ENCODE data around the gene DGKI.

Gene DGKI

GRCh38 chr7:137421366-137421765 lies 425.4 kb downstream of the DGKI start:
- Histone ChIP-seq H2AFZ (ENCODE audit: low read depth, low read length) (no peak overlapping the region), H3K79me2 (ENCODE audit: low read length) (no peaks in the 10 kb centered on the region), H3K4me1 (ENCODE audit: low read length) (no peaks in the 10 kb centered on the region), H3K4me3 (ENCODE audit: low read length) (no peak overlapping the region), H3K36me3 (replicated peaks; ENCODE audit: low read depth, low read length) (no peaks in the 10 kb centered on the region), H3K27ac (ENCODE audit: low read length) (no peak overlapping the region), H4K20me1 (ENCODE audit: insufficient read depth, low read length) (no peaks in the 10 kb centered on the region), H3K9me3 (ENCODE audit: insufficient read depth, low read length) (no peaks in the 10 kb centered on the region), H3K27me3 (ENCODE audit: low read depth, low read length) (no peaks in the 10 kb centered on the region), H3K4me2 (ENCODE audit: low read length) (no peak overlapping the region), H3K9ac (ENCODE audit: low read length) (no peak overlapping the region)
- TF ChIP-seq EZH2phosphoT487 (IDR thresholded peaks at IDR 0.05; ENCODE audit: low read depth): no peak
- TF ChIP-seq, protein P1, sequence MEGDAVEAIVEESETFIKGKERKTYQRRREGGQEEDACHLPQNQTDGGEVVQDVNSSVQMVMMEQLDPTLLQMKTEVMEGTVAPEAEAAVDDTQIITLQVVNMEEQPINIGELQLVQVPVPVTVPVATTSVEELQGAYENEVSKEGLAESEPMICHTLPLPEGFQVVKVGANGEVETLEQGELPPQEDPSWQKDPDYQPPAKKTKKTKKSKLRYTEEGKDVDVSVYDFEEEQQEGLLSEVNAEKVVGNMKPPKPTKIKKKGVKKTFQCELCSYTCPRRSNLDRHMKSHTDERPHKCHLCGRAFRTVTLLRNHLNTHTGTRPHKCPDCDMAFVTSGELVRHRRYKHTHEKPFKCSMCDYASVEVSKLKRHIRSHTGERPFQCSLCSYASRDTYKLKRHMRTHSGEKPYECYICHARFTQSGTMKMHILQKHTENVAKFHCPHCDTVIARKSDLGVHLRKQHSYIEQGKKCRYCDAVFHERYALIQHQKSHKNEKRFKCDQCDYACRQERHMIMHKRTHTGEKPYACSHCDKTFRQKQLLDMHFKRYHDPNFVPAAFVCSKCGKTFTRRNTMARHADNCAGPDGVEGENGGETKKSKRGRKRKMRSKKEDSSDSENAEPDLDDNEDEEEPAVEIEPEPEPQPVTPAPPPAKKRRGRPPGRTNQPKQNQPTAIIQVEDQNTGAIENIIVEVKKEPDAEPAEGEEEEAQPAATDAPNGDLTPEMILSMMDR (IDR thresholded peaks at IDR 0.05; ENCODE audit: low read depth, low read length): no peak

GRCh38 chr7:137418841-137419240 lies 427.9 kb downstream of the DGKI start:
- H3K27ac ChIP-seq (ENCODE audit: low read length): no peak overlapping the region
- H2AFZ ChIP-seq (ENCODE audit: low read depth, low read length): no peak overlapping the region

GRCh38 chr7:137417464-137417863 lies 429.3 kb downstream of the DGKI start:
- Histone ChIP-seq H3K36me3 (replicated peaks; ENCODE audit: low read depth, low read length) (no peaks in the 10 kb centered on the region), H3K4me2 (ENCODE audit: low read length) (no peak overlapping the region), H2AFZ (ENCODE audit: low read depth, low read length) (no peak overlapping the region), H3K4me1 (ENCODE audit: low read length) (no peaks in the 10 kb centered on the region), H3K9me3 (ENCODE audit: insufficient read depth, low read length) (no peaks in the 10 kb centered on the region), H3K9ac (ENCODE audit: low read length) (no peak overlapping the region), H3K27me3 (ENCODE audit: low read depth, low read length) (no peaks in the 10 kb centered on the region), H3K4me3 (ENCODE audit: low read length) (no peak overlapping the region), H4K20me1 (ENCODE audit: insufficient read depth, low read length) (no peaks in the 10 kb centered on the region), H3K27ac (ENCODE audit: low read length) (no peak overlapping the region), H3K79me2 (ENCODE audit: low read length) (no peaks in the 10 kb centered on the region)
- TF ChIP-seq EZH2phosphoT487 (IDR thresholded peaks at IDR 0.05; ENCODE audit: low read depth): no peak
- TF ChIP-seq, protein P1 (IDR thresholded peaks at IDR 0.05; ENCODE audit: low read depth, low read length): no peak

More at GRCh38 chr7:137418841-137419240, 427.9 kb downstream of the DGKI start:
- TF ChIP-seq, protein P1 (IDR thresholded peaks at IDR 0.05; ENCODE audit: low read depth, low read length): no peak
- no peak for TF ChIP-seq EZH2phosphoT487 (IDR thresholded peaks at IDR 0.05; ENCODE audit: low read depth)
- Histone ChIP-seq H3K36me3 (replicated peaks; ENCODE audit: low read depth, low read length) (no peaks in the 10 kb centered on the region), H4K20me1 (ENCODE audit: insufficient read depth, low read length) (no peaks in the 10 kb centered on the region), H3K4me2 (ENCODE audit: low read length) (no peak overlapping the region), H3K9me3 (ENCODE audit: insufficient read depth, low read length) (no peaks in the 10 kb centered on the region), H3K79me2 (ENCODE audit: low read length) (no peaks in the 10 kb centered on the region), H3K27me3 (ENCODE audit: low read depth, low read length) (no peaks in the 10 kb centered on the region), H3K9ac (ENCODE audit: low read length) (no peak overlapping the region), H3K4me3 (ENCODE audit: low read length) (no peak overlapping the region), H3K4me1 (ENCODE audit: low read length) (no peaks in the 10 kb centered on the region)

GRCh38 chr7:137413901-137414300 lies 432.9 kb downstream of the DGKI start:
- Histone ChIP-seq H3K79me2 (ENCODE audit: low read length) (no peaks in the 10 kb centered on the region), H4K20me1 (ENCODE audit: insufficient read depth, low read length) (no peaks in the 10 kb centered on the region), H3K27me3 (ENCODE audit: low read depth, low read length) (no peaks in the 10 kb centered on the region), H3K4me3 (ENCODE audit: low read length) (no peak overlapping the region), H3K36me3 (replicated peaks; ENCODE audit: low read depth, low read length) (no peaks in the 10 kb centered on the region), H3K9me3 (ENCODE audit: insufficient read depth, low read length) (no peaks in the 10 kb centered on the region), H3K27ac (ENCODE audit: low read length) (no peak overlapping the region), H3K4me1 (ENCODE audit: low read length) (no peaks in the 10 kb centered on the region), H3K9ac (ENCODE audit: low read length) (no peak overlapping the region), H3K4me2 (ENCODE audit: low read length) (no peak overlapping the region), H2AFZ (ENCODE audit: low read depth, low read length) (no peak overlapping the region)
- no peak for TF ChIP-seq EZH2phosphoT487 (IDR thresholded peaks at IDR 0.05; ENCODE audit: low read depth)
- TF ChIP-seq, protein P1 (IDR thresholded peaks at IDR 0.05; ENCODE audit: low read depth, low read length): no peak
